ENCODE results near the gene ZNF710.

Gene ZNF710

DNA sequence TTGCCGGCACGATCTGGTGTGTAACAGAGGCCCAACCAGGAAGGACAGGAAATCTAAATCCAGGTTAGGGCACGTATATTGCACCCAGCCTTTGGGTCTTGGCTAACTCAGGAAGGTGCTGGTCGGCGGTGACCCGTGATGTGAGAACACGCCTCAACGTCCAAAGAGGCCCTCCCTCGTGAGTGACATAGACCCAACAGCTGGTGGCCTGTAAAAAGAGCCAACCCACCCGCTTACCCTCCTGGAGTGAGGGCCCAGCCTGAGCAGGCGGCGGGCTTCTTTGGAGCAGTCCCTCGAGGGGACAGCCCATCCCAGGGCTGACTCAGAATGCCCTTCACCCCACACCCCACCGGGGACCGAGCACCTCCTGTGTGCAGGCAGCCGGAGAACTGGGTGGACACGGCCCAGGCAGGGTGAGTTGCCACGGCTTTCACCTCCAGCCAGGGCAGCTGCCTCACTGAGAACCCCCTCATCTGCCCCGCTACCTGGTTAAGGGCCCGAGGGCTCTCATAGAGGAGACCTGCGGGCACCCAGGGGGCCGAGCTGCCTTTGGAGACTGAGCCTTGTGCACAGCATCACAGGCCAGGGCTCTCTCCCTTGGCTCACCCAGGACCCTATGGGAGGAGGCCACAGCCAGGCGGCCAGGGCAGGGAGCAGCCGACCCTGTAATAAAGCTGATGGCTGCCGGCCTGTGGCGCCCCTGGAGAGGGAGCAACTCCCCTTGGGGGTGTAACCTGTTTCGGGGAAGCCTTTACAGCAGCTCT is 41.8 kb downstream of the ZNF710 start:
- H3K9me3 ChIP-seq (ENCODE audit: control insufficient read depth, low read length): no peaks in the 10 kb centered on the region
- no peak for DNase-seq (ENCODE audit: low read depth)
- no peak overlapping the region for H3K4me3 ChIP-seq (ENCODE audit: low read length)
- no peaks in the 10 kb centered on the region for H3K27me3 ChIP-seq (replicated peaks; ENCODE audit: control insufficient read depth, insufficient read depth, low read length)
- H3K9ac ChIP-seq (ENCODE audit: low read length): no peak overlapping the region
- H3K36me3 ChIP-seq (ENCODE audit: control insufficient read depth, insufficient read depth, low read length, severe bottlenecking): no peaks in the 10 kb centered on the region
- H3K4me1 ChIP-seq (ENCODE audit: control insufficient read depth, insufficient read depth, low read length): peaks cover 5% of the 10 kb centered on the region

DNA sequence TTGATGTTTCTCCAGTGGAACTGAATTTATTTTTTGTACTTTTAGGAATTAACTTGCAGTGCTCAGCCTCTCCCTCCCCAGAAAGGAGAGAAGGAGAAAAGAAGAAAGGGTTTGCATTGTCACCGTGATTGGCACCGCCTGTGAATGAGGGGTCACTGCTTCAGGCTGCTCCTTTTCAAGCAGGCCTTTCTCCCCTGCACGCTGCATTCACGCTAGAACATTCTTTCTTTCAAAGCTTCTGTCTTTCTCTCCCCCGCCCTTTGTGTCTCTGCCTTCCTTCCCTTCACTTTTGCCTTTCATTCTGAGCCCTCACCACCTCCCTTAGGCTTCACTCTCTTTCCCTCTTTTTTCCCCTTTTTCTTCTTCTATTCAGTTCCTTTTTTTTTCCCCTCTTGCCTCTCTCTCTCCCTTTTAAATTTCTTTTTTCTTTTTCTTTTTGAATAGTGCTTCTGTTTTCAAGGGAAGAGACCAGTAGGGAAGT is 42.4 kb downstream of the ZNF710 start:
- no peak overlapping the region for H3K4me3 ChIP-seq (ENCODE audit: low read length)
- no peak for DNase-seq (ENCODE audit: low read depth)
- no peak overlapping the region for H3K9ac ChIP-seq (ENCODE audit: low read length)
- H3K9me3 ChIP-seq (ENCODE audit: control insufficient read depth, low read length): no peaks in the 10 kb centered on the region
- no peaks in the 10 kb centered on the region for H3K36me3 ChIP-seq (ENCODE audit: control insufficient read depth, insufficient read depth, low read length, severe bottlenecking)
- no peaks in the 10 kb centered on the region for H3K27me3 ChIP-seq (replicated peaks; ENCODE audit: control insufficient read depth, insufficient read depth, low read length)
- H3K4me1 ChIP-seq (ENCODE audit: control insufficient read depth, insufficient read depth, low read length): no peaks in the 10 kb centered on the region

DNA sequence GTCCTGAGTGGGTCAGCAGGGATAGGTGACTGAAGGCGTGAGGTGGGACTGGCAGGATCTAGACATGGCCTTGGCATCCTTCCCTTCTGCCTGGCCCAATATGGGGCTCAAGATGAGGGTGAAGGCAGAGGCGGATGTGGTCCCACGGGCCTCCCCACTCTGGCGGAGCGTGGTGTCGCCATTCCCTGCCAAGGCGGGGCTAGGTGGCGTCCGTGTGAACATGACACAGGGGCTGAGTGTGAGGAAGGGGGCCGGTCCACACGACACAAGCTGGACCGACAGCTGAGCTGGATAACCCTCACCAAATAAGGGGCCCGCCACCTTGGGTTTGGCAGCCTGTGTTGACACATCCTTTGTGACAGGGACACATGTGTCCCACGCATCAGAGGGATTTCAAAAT is 43.1 kb downstream of the ZNF710 start:
- H3K4me3 ChIP-seq (ENCODE audit: low read length): no peak overlapping the region
- H3K27me3 ChIP-seq (replicated peaks; ENCODE audit: control insufficient read depth, insufficient read depth, low read length): no peaks in the 10 kb centered on the region
- H3K4me1 ChIP-seq (ENCODE audit: control insufficient read depth, insufficient read depth, low read length): no peaks in the 10 kb centered on the region
- DNase-seq (ENCODE audit: low read depth): no peak
- no peak overlapping the region for H3K9ac ChIP-seq (ENCODE audit: low read length)
- H3K36me3 ChIP-seq (ENCODE audit: control insufficient read depth, insufficient read depth, low read length, severe bottlenecking): no peaks in the 10 kb centered on the region
- H3K9me3 ChIP-seq (ENCODE audit: control insufficient read depth, low read length): no peaks in the 10 kb centered on the region

DNA sequence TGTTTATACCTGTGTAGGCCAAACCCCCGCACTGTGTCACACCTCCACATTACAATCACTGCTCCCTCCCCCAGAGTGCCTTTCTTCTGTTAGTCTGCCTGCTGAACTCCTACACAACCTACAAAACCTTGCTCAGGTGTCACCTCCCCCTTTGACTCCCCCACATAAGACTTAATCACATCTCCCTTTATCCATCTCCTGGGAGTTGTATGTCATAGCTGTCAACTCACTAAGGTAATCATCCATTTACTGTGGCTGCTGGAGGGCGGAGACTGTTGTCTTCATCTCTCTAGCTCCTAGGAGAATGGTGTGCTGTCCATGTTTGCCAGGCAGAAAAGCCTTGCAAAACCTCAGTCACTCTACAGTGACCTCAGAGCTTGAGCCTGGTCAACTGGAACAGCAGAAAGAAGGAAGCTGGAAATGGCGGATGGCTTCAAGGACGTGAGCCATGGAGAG is 43.8 kb downstream of the ZNF710 start:
- no peaks in the 10 kb centered on the region for H3K4me1 ChIP-seq (ENCODE audit: control insufficient read depth, insufficient read depth, low read length)
- H3K27me3 ChIP-seq (replicated peaks; ENCODE audit: control insufficient read depth, insufficient read depth, low read length): no peaks in the 10 kb centered on the region
- H3K9me3 ChIP-seq (ENCODE audit: control insufficient read depth, low read length): no peaks in the 10 kb centered on the region
- no peak overlapping the region for H3K9ac ChIP-seq (ENCODE audit: low read length)
- H3K36me3 ChIP-seq (ENCODE audit: control insufficient read depth, insufficient read depth, low read length, severe bottlenecking): no peaks in the 10 kb centered on the region
- H3K4me3 ChIP-seq (ENCODE audit: low read length): no peak overlapping the region
- DNase-seq (ENCODE audit: low read depth): no peak

DNA sequence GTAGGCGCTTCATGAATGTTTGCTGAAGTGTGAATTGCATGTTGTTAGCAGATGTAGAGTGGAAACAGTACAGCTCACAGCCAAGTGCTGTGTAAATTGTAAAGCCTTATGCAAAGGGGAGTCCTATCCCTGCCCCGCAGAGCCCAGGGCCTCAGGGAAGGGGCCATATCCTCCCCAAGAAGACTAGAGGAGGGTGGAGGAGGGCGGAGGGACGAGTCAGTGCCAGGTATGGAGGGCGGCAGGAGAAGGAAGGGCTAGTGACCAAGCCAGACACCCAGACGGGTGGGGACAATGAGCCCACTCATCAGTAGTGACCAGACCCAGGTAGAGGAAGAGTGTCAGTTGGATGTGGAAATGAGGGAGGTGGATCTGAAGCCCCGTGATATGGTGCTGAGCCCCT is 45.2 kb downstream of the ZNF710 start:
- H3K27me3 ChIP-seq (replicated peaks; ENCODE audit: control insufficient read depth, insufficient read depth, low read length): no peaks in the 10 kb centered on the region
- H3K4me1 ChIP-seq (ENCODE audit: control insufficient read depth, insufficient read depth, low read length): no peaks in the 10 kb centered on the region

DNA sequence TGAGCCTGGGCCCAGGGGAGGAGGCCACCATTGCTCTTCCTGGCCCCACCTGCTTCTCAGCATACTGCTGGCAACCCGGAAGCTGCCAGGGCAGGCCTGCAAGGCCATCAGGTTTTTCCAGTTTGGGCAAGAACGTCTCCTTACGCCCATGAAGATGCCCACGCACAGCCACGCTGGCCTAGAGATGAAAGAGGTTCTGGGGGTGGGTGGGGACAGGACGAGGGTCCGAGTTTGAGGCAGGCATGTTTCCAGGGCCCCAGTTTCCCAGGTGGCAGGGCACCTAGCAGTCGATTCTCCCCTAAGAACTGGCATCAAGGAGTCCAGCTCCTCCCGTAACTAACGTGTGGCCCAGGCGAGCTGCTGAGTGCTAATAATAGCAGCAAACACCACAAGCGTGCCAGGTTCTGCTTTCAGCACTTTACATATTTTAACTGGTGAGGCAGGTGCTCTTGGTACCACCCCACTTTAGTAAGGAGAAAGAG is 45.8 kb downstream of the ZNF710 start:
- no peaks in the 10 kb centered on the region for H3K36me3 ChIP-seq (ENCODE audit: control insufficient read depth, insufficient read depth, low read length, severe bottlenecking)
- DNase-seq (ENCODE audit: low read depth): no peak
- H3K4me1 ChIP-seq (ENCODE audit: control insufficient read depth, insufficient read depth, low read length): no peaks in the 10 kb centered on the region
- H3K9me3 ChIP-seq (ENCODE audit: control insufficient read depth, low read length): no peaks in the 10 kb centered on the region
- no peaks in the 10 kb centered on the region for H3K27me3 ChIP-seq (replicated peaks; ENCODE audit: control insufficient read depth, insufficient read depth, low read length)
- no peak overlapping the region for H3K9ac ChIP-seq (ENCODE audit: low read length)
- H3K4me3 ChIP-seq (ENCODE audit: low read length): no peak overlapping the region

More for the DNA sequence above, 45.2 kb downstream of the ZNF710 start:
- H3K9me3 ChIP-seq (ENCODE audit: control insufficient read depth, low read length): no peaks in the 10 kb centered on the region
- H3K4me3 ChIP-seq (ENCODE audit: low read length): no peak overlapping the region
- H3K9ac ChIP-seq (ENCODE audit: low read length): no peak overlapping the region
- H3K36me3 ChIP-seq (ENCODE audit: control insufficient read depth, insufficient read depth, low read length, severe bottlenecking): no peaks in the 10 kb centered on the region
- DNase-seq (ENCODE audit: low read depth): no peak

DNA sequence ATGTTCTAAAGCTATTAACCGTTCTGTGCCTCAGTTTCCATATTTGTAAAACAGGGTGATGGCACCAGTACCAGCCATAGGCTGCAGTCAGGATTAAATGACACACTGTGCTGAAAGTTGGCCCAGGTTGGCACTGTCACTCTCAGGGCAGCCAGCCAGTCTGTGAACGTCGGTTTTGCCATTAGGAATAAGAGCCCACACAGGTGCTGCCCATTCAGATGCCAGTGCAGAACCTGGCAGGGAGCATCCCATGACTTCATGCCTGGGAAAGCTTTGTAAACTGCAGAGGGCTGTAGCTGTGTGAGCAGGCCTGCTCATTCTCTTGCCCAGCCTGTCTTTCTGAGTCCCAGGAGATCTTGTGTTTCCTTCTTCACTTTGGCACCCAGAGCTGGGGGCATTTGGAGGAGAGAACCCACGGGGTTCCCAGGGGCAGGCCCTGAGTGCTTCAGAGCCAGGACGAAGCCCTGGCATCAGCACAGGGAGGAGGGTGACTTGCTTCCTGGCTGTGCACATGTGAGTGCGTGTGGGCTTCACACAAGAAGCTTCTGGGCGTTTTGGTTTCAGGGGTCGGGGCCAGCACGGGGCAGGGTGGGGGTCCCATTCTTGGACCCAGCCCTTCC is 46.9 kb downstream of the ZNF710 start:
- H3K9ac ChIP-seq (ENCODE audit: low read length): no peak overlapping the region
- no peaks in the 10 kb centered on the region for H3K9me3 ChIP-seq (ENCODE audit: control insufficient read depth, low read length)
- no peak for DNase-seq (ENCODE audit: low read depth)
- no peak overlapping the region for H3K4me3 ChIP-seq (ENCODE audit: low read length)
- no peaks in the 10 kb centered on the region for H3K36me3 ChIP-seq (ENCODE audit: control insufficient read depth, insufficient read depth, low read length, severe bottlenecking)
- H3K27me3 ChIP-seq (replicated peaks; ENCODE audit: control insufficient read depth, insufficient read depth, low read length): no peaks in the 10 kb centered on the region
- no peaks in the 10 kb centered on the region for H3K4me1 ChIP-seq (ENCODE audit: control insufficient read depth, insufficient read depth, low read length)

DNA sequence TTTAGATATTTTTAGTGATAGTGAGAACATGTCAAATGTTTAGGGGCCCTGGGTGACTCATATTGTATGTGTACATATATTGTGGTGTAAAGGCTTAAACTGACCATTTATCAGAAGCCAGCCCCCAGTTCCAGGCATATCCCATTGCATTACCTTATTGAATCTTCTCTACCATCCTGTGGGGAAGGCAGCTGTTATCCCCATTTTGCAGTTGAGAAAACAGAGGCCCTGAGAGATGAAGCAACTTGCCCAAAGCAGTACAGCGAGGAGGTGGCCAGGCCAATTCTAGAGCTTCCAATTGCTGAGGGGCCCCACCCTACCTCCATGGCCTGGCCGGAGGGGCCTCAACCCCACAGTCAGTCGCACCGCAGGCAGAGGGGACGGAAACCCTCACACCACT is 47.9 kb downstream of the ZNF710 start:
- Histone ChIP-seq H3K9ac (ENCODE audit: low read length) (no peak overlapping the region), H3K4me1 (ENCODE audit: control insufficient read depth, insufficient read depth, low read length) (no peaks in the 10 kb centered on the region), H3K4me3 (ENCODE audit: low read length) (no peak overlapping the region), H3K36me3 (ENCODE audit: control insufficient read depth, insufficient read depth, low read length, severe bottlenecking) (no peaks in the 10 kb centered on the region), H3K9me3 (ENCODE audit: control insufficient read depth, low read length) (no peaks in the 10 kb centered on the region), H3K27me3 (replicated peaks; ENCODE audit: control insufficient read depth, insufficient read depth, low read length) (no peaks in the 10 kb centered on the region)
- DNase-seq (ENCODE audit: low read depth): no peak

DNA sequence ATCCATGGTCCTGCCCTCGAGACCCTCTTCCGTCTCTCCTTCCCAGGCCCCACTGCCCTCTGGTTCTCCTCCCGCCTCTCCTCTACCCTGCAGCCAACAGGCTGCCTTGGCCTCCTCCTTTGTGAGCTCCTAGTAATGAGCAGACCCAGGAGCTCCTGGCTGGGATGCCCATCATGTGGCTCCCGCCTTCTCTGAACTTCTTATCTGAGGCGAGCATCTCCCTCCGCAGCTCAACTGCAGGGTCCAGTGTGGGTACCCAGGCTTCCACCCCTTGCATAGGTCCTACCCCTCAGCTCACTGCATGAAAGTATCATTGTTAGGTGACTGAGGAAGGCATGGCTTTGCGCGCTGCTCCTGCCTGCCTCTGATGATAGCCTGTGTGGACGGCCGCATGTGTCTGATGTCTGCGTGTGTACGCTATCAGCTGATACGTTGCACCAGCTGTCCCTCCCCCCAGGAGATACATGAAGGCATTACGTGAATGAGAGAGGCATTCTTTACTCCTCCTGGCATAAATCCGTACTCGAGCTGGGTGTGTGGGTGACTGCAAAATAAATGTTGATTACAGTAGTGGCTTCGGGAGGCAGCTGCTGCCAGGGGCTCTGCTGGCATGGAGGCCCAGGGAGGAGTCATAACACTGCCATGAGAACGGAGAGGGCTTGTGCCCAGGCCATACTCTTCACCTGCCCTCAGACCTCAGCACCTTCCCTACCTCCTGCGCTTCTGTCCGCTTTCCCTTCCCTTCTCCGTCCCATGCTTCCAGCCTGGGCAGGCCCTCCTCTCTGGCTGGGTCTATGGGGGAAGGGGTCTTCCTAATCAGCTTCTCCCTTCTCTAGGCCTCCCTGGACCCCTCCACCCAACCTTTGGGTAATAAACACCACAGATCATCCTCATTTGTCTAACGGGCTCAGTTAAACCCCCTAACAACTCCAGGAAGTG is 48.8 kb downstream of the ZNF710 start:
- DNase-seq (ENCODE audit: low read depth): no peak
- no peaks in the 10 kb centered on the region for H3K4me1 ChIP-seq (ENCODE audit: control insufficient read depth, insufficient read depth, low read length)

DNA sequence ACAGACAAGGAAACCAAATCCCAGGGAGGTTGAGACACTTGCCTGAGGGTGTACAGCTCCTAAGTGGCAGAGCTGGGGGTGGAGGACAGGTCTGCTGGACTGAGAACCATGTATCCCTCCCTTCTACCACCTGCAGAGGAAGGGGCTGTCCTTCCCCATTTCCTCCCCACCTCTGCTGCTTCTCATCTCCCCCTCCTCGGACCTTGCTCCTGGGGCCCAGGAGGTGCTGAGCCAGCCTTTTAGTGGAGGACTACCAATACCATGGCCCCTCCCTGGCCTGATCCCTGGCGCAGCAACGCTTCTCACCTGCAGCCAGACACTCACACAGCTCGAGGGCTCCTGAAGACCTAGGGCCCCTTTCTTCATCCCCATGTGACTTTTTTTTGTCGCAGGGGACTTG is 50.8 kb downstream of the ZNF710 start:
- Histone ChIP-seq H3K9me3 (ENCODE audit: control insufficient read depth, low read length) (no peaks in the 10 kb centered on the region), H3K4me1 (ENCODE audit: control insufficient read depth, insufficient read depth, low read length) (no peaks in the 10 kb centered on the region), H3K9ac (ENCODE audit: low read length) (no peak overlapping the region), H3K27me3 (replicated peaks; ENCODE audit: control insufficient read depth, insufficient read depth, low read length) (no peaks in the 10 kb centered on the region), H3K4me3 (ENCODE audit: low read length) (no peak overlapping the region), H3K36me3 (ENCODE audit: control insufficient read depth, insufficient read depth, low read length, severe bottlenecking) (no peaks in the 10 kb centered on the region)
- no peak for DNase-seq (ENCODE audit: low read depth)

More for the DNA sequence above, 48.8 kb downstream of the ZNF710 start:
- no peak overlapping the region for H3K9ac ChIP-seq (ENCODE audit: low read length)
- H3K36me3 ChIP-seq (ENCODE audit: control insufficient read depth, insufficient read depth, low read length, severe bottlenecking): no peaks in the 10 kb centered on the region
- no peak overlapping the region for H3K4me3 ChIP-seq (ENCODE audit: low read length)
- no peaks in the 10 kb centered on the region for H3K9me3 ChIP-seq (ENCODE audit: control insufficient read depth, low read length)
- no peaks in the 10 kb centered on the region for H3K27me3 ChIP-seq (replicated peaks; ENCODE audit: control insufficient read depth, insufficient read depth, low read length)

Measured in adipocyte (in vitro differentiated cells).